Endothelial cell of umbilical vein (primary cell): ENCODE results near the gene GBF1. TPM values are rescaled to one million over a fixed set of nuclear protein-coding genes. Genes with fewer than 3 reads are reported as not detected.

Source experiments
- BruUV-seq: library from RNA; stranded (reverse); fragments of 400-500 nt; replicated peaks from 2 replicates; lab custom pipeline; 2021; lab: Mats Ljungman, UMichigan
- CTCF ChIA-PET: fragments of 300-600, 350-600 bp; sonication (Branson Sonifier 250); formaldehyde crosslinking; loops from one replicate; lab custom pipeline; 2021; ENCODE audit warnings: antibody characterized with exemption, inconsistent platforms; lab: Charles Lee
- POLR2A ChIA-PET: fragments of 300-600, 350-600 bp; sonication (Branson Sonifier 250); formaldehyde crosslinking; loops from one replicate; lab custom pipeline; 2021; ENCODE audit warnings: antibody characterized with exemption, inconsistent platforms; lab: Charles Lee
- DNase-seq: peaks from one replicate; pipeline ENCODE4 v3.0.0-alpha.2; 2011; ENCODE audit warnings: low read depth, low spot score
- FAIRE-seq: peaks from 2 replicates; lab custom pipeline; 2011; peaks lifted over from hg19 to GRCh38; lab: Jason Lieb, UNC
- H2AFZ ChIP-seq: 2 replicates; pipeline ENCODE4 v1.6.0; 2012; ENCODE audit warnings: low read depth, low read length, control low read depth, inconsistent platforms
- H3K27ac ChIP-seq: 2 replicates; pipeline ENCODE4 v1.5.1; 2011; ENCODE audit warnings: low read depth, mild to moderate bottlenecking, control low read depth, low read length, moderate library complexity; ENCODE audit not compliant: insufficient read depth
- H3K27me3 ChIP-seq, 2 experiments: 2 replicates each; pipeline versions ENCODE4 v1.6.0 to v1.6.1; 2011; ENCODE audit warnings: low read length in 2 of 2, mixed read lengths in 1 of 2; ENCODE audit not compliant: control insufficient read depth in 2 of 2, insufficient read depth in 2 of 2
- H3K36me3 ChIP-seq, 2 experiments: 2 replicates in 1 of 2; 3 replicates in 1 of 2; pipeline ENCODE4 v1.5.1; 2011; ENCODE audit warnings: low read length in 2 of 2, mild to moderate bottlenecking in 1 of 2, moderate library complexity in 1 of 2; ENCODE audit not compliant: control insufficient read depth in 2 of 2, insufficient read depth in 2 of 2; ENCODE audit errors: extremely low read depth in 1 of 2
- H3K4me1 ChIP-seq: 3 replicates; pipeline ENCODE4 v1.5.1; 2011; ENCODE audit warnings: mild to moderate bottlenecking, low read length; ENCODE audit not compliant: control insufficient read depth, insufficient read depth; ENCODE audit errors: extremely low read depth
- H3K4me2 ChIP-seq: 2 replicates; pipeline ENCODE4 v1.6.1; 2011; ENCODE audit warnings: low read length, control low read depth, mixed read lengths; ENCODE audit not compliant: insufficient read depth
- H3K4me3 ChIP-seq, 3 experiments: fragments of 200-600 bp in 1 of 3; sonication (generic), shearing (Covaris generic) in 1 of 3; replicated peaks in 1 of 3; 2 replicates each; pipeline ENCODE4 v1.5.1; 2011 to 2016; ENCODE audit warnings: control low read depth in 3 of 3, low read length in 3 of 3, mild to moderate bottlenecking in 2 of 3, inconsistent platforms in 1 of 3, low read depth in 1 of 3, moderate library complexity in 1 of 3; ENCODE audit not compliant: insufficient read depth in 1 of 3
- H3K79me2 ChIP-seq: 2 replicates; pipeline ENCODE4 v1.6.0; 2012; ENCODE audit warnings: low read length, inconsistent platforms; ENCODE audit not compliant: control insufficient read depth, insufficient read depth
- H3K9ac ChIP-seq: replicated peaks from 2 replicates; pipeline ENCODE3; 2011; ENCODE audit warnings: low read length, control low read depth; ENCODE audit not compliant: insufficient read depth; ENCODE audit errors: extremely low read depth
- H3K9me1 ChIP-seq: replicated peaks from 3 replicates; pipeline ENCODE4 v1.6.0; 2011; ENCODE audit warnings: mild to moderate bottlenecking, low read length; ENCODE audit not compliant: control insufficient read depth, insufficient read depth; ENCODE audit errors: extremely low read depth
- H3K9me3 ChIP-seq: replicated peaks from 2 replicates; pipeline ENCODE4 v1.5.1; 2012; ENCODE audit warnings: low read length, inconsistent platforms; ENCODE audit not compliant: control insufficient read depth, insufficient read depth
- H4K20me1 ChIP-seq: replicated peaks from 2 replicates; pipeline ENCODE3; 2011; ENCODE audit warnings: mild to moderate bottlenecking, low read length; ENCODE audit not compliant: control insufficient read depth, insufficient read depth; ENCODE audit errors: extremely low read depth
- EZH2 ChIP-seq: IDR thresholded peaks from 2 replicates; pipeline ENCODE4 v1.6.1; 2012; ENCODE audit warnings: borderline replicate concordance, low read depth, mild to moderate bottlenecking, moderate library complexity, low read length, inconsistent platforms; ENCODE audit not compliant: severe bottlenecking
- FOS ChIP-seq: IDR thresholded peaks from 2 replicates; pipeline ENCODE4 v1.6.1; 2011; ENCODE audit warnings: mild to moderate bottlenecking, low read length, moderate library complexity, borderline replicate concordance; ENCODE audit not compliant: insufficient read depth
- GATA2 ChIP-seq: IDR thresholded peaks from 2 replicates; pipeline ENCODE4 v1.7.0; 2011; ENCODE audit warnings: low read depth, mild to moderate bottlenecking, moderate library complexity, mixed read lengths, low read length; ENCODE audit not compliant: insufficient read length, insufficient read depth
- JUN ChIP-seq: IDR thresholded peaks from 2 replicates; pipeline ENCODE4 v1.6.1; 2011; ENCODE audit warnings: borderline replicate concordance, low read depth; ENCODE audit not compliant: insufficient read length, insufficient read depth
- MYC ChIP-seq: IDR thresholded peaks from one replicate; pipeline ENCODE4 v1.6.1; 2011; ENCODE audit warnings: mild to moderate bottlenecking, low read depth, low read length
- POLR2A ChIP-seq: IDR thresholded peaks from 2 replicates; pipeline ENCODE4 v1.6.1; 2012; ENCODE audit warnings: low read depth, mild to moderate bottlenecking, control low read depth, low read length
- POLR2AphosphoS5 ChIP-seq: IDR thresholded peaks from 2 replicates; pipeline ENCODE4 v1.6.1; 2012; ENCODE audit warnings: low read depth, mild to moderate bottlenecking, control low read depth, low read length, moderate library complexity; ENCODE audit not compliant: insufficient read depth
- dilution Hi-C: fragments of 300-500 bp; cut with MboI; formaldehyde crosslinking; loops from one replicate; pipeline ENCODE4 v1.15.0; 2019; ENCODE audit warnings: low sequenced_read_pairs; ENCODE audit not compliant: extremely low pct_ligation_motif_present
- intact Hi-C: fragments of 100-400 bp; cut with micrococcal nuclease; formaldehyde crosslinking; loops from one replicate; pipeline ENCODE4 v1.10.0; 2022
- polyA plus RNA-seq, 4 experiments: library from polyadenylated mRNA; depleted of rRNA in 3 of 4; stranded (reverse) in 3 of 4; unstranded in 1 of 4; fragments of >200 nt; gene quantifications; 2 replicates each; pipeline versions ENCODE4 v1.2.1 to v1.2.3, GENCODE V29; 2011 to 2012; ENCODE audit warnings: missing spikeins in 1 of 4
- total RNA-seq: library from RNA; stranded (reverse); gene quantifications from 2 replicates; pipeline ENCODE4 v1.2.3, GENCODE V29; 2021
- TF ChIP-seq, protein P1 (sequence below): IDR thresholded peaks from 2 replicates; pipeline ENCODE4 v1.6.1; 2011; ENCODE audit not compliant: insufficient read depth, insufficient read length
- TF ChIP-seq, protein P2 (sequence below), 2 donors: IDR thresholded peaks; 1 replicate in 1 of 2; 2 replicates in 1 of 2; pipeline ENCODE4 v1.5.1; 2011; ENCODE audit warnings: low read length in 2 of 2, mild to moderate bottlenecking in 2 of 2, moderate library complexity in 2 of 2, control low read depth in 1 of 2, inconsistent platforms in 1 of 2, low read depth in 1 of 2; ENCODE audit not compliant: insufficient read depth in 1 of 2; ENCODE audit errors: extremely low read depth in 1 of 2

Gene GBF1
- total and polyA plus RNA-seq, 2 donors (not counting 3 experiments of a cell fraction or from before 2014, with no cell fraction given), result 26.0 to 49.7 TPM

DNA sequence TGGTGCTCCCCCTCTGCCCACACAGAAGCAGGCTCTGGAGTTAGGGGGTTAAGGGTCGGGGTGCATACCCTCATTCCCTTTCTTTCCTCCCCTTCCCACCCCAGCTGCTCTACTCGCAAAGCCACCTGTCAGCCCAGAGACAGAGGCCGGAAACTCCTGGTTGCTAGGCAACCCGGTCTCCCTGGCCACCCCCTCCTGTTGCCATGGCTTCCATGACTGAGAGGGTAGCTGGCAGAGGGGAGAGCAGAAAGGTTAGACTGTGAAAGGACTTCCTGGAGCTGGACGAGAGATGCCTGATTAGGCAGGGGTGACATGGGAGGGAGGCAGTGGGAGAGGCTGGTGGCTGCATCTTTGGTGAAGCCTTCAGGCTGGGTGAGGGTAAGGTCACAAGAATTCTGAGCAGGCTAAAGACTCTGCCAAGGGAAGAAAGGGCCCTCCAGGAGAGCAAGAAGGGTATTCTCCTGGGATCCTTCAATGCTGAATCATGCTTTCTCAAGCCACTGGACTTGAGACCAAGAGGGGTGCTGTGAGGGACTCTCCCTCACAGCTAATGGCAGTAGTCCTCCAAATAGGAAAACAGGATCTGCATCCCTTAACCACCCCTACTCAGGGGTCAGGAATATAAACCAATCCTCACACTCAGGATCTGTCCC lies 167.8 kb downstream of the GBF1 start:
- no peaks in the 10 kb centered on the region for H3K9me1 ChIP-seq
- POLR2A ChIA-PET, result no interaction called here
- intact Hi-C loops, result no loop called here

More for the DNA sequence above, 167.8 kb downstream of the GBF1 start:
- Histone ChIP-seq H3K4me3 (no peak overlapping the region), H3K9me3 (no peaks in the 10 kb centered on the region), H2AFZ (no peak overlapping the region), H3K4me1 (no peaks in the 10 kb centered on the region), H3K36me3 (no peaks in the 10 kb centered on the region), H3K79me2 (no peaks in the 10 kb centered on the region), H3K27ac (no peak overlapping the region), H4K20me1 (no peaks in the 10 kb centered on the region), H3K9ac (no peak overlapping the region), H3K4me2 (no peak overlapping the region), H3K27me3 (peaks cover 37 to 44% of the 10 kb centered on the region in 2 experiments)
- TF ChIP-seq GATA2 (no peak), JUN (no peak), POLR2AphosphoS5 (no peak), FOS (no peak), POLR2A (no peak), EZH2 (no peak), MYC (no peak)
- TF ChIP-seq, protein P1, sequence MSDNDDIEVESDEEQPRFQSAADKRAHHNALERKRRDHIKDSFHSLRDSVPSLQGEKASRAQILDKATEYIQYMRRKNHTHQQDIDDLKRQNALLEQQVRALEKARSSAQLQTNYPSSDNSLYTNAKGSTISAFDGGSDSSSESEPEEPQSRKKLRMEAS, result no peak
- TF ChIP-seq, protein P2, sequence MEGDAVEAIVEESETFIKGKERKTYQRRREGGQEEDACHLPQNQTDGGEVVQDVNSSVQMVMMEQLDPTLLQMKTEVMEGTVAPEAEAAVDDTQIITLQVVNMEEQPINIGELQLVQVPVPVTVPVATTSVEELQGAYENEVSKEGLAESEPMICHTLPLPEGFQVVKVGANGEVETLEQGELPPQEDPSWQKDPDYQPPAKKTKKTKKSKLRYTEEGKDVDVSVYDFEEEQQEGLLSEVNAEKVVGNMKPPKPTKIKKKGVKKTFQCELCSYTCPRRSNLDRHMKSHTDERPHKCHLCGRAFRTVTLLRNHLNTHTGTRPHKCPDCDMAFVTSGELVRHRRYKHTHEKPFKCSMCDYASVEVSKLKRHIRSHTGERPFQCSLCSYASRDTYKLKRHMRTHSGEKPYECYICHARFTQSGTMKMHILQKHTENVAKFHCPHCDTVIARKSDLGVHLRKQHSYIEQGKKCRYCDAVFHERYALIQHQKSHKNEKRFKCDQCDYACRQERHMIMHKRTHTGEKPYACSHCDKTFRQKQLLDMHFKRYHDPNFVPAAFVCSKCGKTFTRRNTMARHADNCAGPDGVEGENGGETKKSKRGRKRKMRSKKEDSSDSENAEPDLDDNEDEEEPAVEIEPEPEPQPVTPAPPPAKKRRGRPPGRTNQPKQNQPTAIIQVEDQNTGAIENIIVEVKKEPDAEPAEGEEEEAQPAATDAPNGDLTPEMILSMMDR (IDR thresholded peaks at IDR 0.05; ENCODE audit: extremely low read depth in 1 of 2, insufficient read depth in 1 of 2, low read depth in 1 of 2, low read length in 2 of 2), result no peak
- CTCF ChIA-PET, result interaction anchor here (0.7 to 2.4 kb wide), 7 partner anchors 9 to 244 kb away, joined by 3 to 8 read pairs (median 3); partner anchors contain the start of gene NFKB2
- DNase-seq, result no peak
- dilution Hi-C loops, result no loop called here
- FAIRE-seq, result no peak
- BruUV-seq, result no TSS peak
